HG02642 (cell line): ENCODE measurements around the gene LSM14B.
A peak's percentile ranks its signal among the peaks of the same experiment; 100 is the strongest.
"Not testable (repeated sequence)": the region's sequence is repeated elsewhere in the genome, so short reads cannot be mapped to it uniquely, and the experiment has no call there.

Experiments used
- ATAC-seq: cut with Tn5 transposase; IDR thresholded peaks from one replicate; pipeline ENCODE4 v1.9.1; 2021; ENCODE audit warnings: mild to moderate bottlenecking; ENCODE audit not compliant: unreplicated experiment, poor library complexity

The LSM14B gene

DNA sequence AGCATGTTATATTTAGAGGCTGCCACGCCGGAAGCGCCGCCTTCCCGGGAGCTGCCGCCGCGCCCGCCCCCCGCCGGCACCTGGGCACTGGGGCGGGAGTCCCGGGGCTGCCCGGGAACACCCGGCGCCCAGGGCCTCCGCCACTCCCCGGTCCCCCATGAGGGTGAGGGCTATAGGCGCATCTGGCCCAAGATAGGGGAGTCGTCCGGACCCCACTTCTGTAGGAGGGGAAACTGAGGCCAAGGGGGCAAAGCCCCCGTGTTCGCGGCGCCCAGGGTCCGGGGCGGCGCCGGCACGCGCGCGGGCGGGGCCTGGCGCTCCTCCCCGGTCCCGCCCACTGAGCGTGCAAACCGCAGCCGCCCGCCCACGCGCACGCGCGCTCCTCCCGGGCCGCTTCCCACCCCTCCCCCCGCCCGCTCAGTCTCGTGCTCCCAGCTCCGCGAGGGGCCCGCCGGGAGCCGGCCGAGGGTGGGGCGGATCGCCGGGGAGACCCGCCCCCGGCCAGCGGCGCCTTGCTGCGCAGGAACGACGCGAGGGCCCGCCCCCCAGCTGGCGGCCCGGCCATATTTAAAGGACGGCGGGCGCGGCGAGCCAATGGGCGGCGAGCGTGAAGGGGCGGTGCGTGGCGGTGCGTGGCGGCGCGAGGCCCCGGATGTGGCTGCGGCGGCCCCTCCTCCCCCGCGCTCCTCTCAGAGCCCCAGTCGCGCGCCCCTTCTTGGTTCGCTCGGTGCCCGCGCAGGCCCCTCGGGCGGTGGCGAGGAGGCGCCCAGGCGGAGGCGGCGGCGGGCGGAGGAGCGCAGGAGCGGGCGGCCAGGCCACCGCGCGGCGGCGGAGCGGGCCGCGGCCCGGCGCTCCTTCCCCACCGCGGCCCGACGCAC lies at the start of gene LSM14B:
TSS of gene LSM14B (plus strand) at position 700 of the 878 bp plus-strand sequence. CDS start 192 bp downstream, outside the sequence.
- ATAC-seq, result peak; percentile 82

DNA sequence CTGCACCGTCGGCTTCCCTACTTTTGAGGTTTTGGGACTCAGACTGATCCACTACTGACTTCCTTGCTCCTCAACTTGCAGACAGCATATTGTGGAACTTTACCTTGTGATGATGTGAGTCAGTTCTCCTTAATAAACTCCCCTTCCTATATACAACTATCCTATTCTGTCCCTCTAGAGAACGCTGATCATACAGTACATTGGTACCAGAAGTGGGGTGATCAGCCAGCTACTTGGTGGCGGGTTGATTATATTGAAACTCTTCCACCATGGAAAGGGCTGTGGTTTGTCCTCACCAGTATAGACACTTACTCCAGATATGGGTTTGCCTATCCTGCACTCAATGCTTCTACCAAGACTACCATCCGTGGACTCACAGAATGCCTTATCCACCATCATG lies 49.0 kb upstream of the LSM14B start:
- ATAC-seq, result no peak

DNA sequence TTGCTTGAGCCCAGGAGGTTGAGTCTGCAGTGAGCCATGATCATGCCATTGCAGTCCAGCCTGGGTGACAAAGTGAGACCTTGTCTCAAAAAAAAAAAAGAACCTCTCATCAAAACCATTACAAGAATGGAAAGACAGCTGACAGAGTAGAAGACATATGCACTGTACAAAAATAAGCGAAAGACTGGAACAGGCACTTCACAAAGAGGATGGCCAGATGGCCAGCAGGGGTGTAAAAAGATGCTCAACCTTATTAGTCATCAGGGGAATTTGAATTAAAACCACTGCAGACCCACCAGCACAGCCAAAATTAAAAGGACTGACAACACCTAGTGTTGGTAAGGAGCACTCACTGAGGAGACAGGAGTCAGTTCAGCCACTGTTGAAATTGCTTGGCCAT lies 43.1 kb upstream of the LSM14B start:
- no peak for ATAC-seq

DNA sequence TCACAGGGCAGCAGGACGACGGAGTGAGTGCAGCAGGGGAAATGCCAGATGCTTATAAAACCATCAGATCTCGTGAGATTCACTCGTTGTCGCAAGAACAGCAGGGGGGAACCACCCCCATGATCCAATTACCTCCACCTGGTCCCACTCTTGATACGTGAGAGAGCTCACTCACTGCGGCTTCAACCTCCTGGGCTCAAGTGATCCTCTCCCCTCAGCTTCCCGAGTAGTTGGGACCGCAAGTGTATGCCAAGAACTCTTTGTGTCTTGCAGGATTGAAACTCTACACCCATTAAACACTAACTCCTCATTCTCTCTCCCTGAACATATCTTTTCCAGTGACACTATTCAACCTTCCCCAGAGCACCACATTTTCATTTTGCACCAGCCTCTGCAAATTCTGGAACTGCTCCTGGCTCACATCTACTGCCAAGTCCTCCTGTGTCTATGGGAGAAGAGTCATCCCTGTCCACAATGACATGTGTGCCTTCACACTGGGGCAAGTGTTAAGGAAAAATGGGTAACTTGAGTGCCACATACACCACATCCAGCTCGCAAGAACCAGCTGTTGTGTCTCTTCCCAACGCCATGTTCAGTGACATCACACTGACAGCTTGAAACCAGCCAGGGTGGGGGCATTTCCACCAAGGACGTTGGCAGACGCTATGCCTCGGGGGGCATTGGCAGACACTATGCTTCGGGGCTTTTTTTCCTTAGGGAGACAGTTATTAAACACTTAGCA lies 41.9 kb upstream of the LSM14B start:
- no peak for ATAC-seq

DNA sequence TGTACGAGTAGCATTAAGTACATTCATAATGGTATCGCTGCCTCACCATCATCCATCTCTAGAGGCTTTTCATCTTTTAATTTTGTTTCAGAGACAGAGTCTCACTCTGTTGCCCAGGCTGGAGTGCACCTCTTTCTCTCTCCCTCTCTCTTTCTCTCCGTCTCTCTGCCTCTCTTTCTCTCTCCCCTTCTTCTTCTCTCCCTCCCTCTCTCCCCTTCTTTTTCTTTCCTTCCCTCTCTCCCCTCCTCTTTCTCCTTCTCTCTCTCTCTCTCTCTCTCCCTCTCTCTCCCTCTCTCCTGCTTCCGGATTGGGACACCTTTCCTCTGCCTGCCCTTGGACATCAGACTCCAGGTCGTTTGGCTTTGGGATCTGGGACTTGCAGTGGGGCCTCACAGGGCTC lies 39.0 kb upstream of the LSM14B start:
- no peak for ATAC-seq

DNA sequence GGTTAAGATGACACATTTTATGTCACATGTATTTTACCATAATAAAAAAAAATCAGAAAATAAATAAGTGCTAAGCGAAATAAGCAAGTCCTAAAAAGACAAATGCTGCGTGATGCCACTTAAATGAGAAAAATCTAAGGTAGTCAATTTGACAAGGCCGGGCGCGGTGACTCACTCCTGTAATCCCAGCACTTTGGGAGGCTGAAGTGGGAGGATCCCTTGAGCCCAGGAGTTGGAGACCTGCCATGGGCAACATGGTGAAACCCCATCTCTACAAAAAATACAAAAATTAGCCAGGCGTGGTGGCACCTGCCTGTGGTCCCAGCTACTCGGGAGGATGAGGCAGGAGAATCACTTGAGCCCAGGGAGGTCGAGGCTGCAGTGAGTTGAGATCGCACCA lies 38.1 kb upstream of the LSM14B start:
- ATAC-seq, result not testable (repeated sequence)

DNA sequence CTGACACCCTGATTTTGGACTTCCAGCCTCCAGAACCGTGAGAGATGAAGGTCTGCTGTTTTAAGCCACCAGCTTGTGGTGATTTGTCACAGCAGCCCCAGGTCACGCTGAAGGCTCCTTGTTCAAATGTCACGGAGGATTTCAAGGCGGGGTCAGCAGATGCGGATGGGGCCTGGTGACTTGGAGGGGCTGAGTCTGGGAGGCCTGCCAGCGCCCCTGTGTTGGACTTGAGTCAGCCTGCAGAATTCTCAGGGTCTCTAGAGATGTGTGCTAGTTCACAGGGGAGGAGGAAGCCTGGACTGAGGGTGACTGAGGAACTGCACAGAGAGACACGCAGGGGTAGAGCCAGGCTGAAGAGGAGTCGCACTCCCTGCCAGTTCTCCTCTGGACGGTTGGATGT lies 37.1 kb upstream of the LSM14B start:
- no peak for ATAC-seq

DNA sequence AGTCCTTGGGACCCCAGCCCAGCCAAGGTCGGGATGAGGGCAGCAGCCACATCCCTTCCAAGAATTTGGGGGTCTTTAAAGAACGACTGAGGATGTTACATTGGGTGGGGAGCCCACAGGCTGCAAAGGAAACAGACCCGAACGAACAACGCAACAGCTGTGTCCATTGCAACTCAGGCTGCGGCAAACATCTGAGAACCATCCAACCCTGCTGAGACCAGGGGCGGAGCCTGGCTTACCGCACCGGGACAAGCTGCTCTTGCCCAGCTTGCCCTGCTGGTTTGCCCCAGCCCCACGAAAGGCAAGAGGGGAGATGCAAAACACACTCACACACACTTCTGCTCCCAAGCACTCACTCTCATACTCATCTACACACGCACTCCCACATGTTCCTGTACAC lies 35.0 kb upstream of the LSM14B start:
- no peak for ATAC-seq

DNA sequence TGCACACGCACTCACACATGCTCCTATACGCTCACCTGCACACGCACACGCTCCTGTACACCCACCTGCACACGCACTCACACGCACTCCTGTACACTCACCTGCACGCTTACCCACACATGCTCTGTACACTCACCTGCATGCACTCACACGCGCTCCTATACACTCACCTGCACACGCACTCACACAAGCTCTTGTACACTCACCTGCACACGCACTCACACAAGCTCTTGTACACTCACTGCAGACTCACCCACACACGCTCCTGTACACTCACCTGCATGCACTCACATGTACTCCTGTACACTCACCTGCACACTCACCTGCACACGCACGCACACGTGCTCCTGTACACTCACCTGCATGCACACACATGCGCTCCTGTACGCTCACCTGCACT lies 34.6 kb upstream of the LSM14B start:
- no peak for ATAC-seq

DNA sequence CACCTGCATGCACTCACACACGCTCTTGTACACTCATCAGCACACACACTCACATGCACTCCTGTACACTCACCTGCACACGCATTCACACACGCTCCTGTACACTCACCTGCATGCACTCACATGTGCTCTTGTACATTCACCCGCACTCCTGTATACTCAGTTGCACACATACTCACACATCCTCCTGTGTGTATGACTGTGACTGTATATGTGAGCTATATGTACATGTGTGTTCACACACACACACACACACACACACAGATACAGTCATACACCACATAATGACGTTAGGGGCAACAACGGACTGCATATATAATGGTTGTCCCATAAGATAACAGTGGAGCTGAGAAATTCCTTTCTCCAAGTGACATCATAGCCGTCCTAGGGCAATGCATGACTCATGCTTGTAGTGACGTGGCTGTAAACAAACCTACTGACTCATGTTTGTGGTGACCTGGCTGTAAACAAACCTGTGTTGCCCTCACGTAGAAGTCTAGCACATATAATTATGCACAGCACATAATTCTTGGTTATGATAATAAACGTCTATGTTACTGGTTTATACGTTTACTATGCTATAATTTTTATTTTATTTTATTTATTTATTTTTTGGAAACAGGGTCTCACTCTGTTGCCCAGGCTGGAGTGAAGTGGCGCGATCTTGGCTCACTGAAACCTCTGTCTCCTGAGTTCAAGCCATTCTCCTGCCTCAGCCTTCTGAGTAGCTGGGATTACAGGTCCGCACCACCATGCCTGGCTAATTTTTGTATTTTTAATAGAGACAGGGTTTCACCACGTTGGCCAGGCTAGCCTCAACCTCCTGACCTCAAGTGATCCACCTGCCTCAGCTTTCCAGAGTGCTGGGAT lies 33.8 kb upstream of the LSM14B start:
- ATAC-seq, result no peak

DNA sequence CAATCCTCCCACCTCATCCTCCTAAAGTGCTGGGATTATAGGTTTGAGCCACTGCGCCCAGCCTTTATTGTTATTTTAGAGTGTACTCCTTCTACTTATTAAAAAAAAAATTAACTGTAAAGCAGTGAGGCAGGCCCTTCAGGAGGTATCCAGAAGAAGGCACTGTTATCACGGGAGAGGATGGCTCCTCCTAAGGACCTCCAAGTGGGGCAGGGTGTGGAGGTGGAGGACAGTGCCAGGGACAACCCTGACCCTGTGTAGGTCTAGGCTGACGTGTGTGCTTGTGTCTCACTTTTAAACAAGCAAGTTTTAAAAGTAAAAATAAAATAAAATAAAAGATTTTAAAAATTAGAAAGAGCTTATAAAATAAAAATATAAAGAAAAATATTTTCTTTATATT lies 32.9 kb upstream of the LSM14B start:
- no peak for ATAC-seq

DNA sequence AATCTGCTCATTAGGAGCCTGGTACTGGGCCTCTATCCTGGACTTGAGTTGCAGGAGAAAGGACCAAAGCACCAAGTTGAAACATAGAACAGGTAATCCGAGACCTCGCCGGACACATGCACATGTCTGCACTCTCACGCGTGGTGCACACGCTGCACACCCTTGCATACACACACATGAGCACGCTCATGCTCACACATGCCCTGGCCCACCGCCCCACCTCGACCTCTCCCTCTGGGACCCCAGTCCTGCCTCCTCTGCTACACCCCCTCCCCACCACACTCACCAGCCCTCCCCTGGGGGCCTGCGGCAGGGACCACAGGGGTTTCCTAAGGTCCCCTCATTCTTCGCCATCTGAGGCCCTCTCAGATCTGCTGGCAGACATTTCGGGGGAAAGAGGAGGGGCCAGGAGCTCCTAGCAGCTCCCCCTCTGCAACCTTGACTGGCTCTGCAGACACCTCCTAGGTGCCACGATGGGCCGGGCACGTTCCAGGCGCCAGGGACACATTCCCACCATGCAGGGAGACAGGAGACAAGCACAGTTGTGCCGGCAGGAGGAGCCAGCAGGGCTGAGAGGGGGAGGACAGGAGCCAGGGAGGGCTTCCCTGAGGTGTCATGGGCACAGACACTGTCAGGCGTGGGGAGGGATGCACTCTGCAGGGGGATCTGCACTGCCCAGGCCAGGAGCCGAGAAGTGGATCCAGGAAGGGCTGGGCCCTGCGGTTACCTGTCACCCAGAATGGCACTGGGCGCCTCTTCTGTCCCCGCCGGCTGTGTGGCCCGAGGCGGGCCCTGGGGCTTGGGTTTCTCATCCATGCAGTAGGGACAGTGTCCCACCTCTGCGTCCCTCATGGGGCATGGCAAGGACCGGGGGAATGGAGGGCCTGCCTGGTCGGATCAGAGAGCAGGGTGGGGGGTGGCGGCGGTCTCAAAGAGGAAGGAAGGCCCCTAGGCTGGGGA lies 25.6 kb upstream of the LSM14B start:
- no peak for ATAC-seq

DNA sequence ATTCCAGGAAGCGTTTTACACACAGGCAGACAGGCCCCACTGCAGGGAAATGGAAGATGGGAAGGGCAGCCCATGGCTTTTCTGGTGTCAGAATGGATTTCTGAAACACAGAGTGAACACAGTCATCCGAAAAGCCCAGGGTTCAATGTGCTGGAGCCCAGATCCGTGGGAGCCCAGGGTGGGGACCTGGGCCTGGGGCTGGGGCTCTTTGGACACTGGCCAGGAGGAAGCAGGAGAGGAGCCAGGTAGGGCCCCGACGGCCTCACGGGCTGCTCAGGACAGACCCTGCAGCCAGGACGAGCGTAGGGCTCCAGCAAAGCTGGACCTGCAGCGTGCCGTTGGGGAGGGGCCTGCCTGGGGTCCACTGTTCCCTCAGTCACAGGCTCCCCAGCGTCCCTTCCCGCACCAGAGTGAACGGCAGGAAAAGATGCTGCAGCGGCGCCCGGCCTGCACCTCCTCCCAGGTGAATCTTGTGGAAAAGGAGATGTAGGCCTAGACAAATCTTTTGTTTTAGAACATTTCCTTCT lies 24.3 kb upstream of the LSM14B start:
- ATAC-seq, result no peak

DNA sequence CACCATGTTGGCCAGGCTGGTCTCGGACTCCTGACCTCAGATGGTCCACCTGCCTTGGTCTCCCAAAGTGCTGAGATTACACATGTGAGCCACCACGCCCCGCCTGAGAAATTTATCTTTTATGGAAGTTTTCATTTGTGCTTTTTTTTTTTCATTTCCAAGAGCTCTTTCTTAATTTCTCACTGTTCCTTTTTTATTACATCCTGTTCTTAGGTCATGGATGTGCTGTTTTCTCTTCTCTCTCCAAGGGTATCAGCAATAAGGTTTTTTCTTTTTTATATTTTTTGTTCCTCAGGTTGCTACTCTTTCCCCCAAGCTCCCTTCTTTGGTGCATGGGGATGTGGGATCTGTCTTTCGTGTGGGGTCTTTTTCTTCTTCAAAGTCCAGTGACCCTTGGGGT lies 21.2 kb upstream of the LSM14B start:
- ATAC-seq, result no peak

DNA sequence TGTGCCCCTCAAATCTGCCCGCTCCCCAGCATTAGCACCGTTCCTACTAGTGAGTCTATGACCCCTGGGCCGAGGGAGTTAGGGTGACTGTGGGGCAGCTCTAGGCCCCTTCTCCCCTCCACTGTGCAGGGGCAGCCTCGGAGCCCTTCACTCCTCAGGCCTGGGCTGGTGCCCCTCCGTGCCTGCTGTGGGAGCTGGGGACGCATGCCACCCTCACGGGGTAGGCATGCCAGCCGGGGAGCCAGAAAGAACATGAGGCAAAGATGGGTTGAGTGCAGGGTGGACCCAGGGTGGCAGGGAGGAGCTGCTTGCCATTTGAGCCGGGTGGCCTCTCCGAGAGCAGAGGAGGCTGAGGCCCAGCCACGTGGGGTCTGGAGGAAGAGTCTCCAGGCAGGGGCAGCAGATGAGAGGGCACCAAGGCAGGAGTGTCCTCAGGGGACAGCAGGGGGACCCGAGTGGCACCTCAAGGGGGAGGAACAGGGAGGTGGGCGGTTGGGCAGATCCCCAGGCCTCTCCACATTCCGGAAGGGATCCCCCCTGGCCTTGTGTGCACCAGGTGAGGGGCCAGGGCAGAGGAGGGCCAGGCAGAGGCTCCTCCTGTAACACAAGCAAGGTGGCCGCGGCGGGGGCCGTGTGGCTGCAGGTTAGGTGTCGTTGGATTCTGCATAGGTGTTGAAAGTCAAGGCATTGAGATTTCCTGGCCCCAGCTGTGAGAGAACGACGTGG lies 18.6 kb upstream of the LSM14B start:
- no peak for ATAC-seq

DNA sequence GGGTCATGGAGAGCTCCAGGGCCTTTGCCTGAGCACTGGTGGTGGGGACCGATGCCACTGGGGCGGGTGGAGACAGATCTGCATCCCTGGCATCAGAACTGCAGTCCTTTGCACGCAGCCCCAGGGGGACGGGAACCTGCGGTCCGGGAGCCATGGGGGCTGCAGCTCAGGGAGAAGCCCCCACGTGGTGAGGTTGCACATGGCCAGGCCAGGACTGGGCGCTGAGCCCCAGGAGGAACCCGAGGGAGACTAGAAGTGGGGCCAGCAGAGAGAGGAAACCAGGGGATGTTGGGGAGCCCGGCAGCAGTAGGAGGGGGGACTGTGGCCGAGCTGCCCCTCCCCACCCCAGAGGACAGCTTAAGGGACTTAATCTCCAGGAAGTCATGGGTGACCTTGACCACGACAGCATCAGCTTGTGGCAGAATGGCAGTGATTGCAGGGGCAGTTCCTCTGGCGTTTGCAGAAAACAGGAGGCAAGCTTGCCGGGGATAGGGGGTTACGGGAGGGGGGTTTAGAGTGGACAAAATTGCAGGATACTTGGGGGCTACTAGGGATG lies 18.0 kb upstream of the LSM14B start:
- no peak for ATAC-seq

DNA sequence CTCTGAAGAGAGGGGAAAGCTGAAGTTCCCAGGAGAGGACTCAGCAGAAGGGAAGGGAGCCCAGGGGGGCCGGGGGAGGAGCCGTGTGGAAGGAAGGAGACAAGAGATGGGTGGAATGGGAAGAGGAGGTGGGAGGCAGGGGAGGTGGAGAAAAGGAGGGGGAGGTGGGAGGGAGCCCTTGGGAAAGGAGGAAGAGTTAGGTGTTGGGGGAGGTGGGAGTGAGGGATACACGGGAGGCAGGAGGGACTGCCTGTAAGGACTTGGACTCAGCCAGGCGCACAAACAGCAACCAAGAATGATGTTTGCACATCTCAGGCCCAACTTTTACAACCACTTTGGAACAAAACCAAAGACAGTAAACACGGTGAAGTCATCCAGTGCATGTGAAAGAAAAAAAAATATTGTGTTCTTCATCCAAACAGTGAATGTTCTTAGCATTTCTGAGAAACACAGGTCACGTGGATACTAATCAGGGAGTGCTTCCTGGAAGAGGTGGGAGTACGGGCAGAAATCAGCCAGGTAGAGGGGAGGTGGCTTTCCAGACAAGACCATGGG lies 17.4 kb upstream of the LSM14B start:
- no peak for ATAC-seq

DNA sequence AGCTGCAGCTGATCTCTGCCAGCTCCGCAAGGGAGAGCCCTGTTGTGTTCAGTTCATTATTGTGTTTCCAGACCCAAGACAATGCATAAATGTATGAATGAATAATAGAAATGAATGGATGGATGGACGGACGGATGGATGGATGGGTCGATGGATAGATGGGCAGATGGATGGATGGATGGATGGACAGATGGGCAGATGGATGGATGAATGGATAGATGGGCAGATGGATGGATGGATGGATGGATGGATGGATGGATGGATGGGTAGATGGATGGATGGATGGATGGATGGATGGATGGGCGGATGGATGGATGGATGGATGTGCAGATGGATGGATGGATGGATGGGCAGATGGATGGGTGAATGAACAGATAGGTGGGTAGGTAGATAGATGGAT lies 16.7 kb upstream of the LSM14B start:
- ATAC-seq, result no peak
